GM21447 (cell line): ENCODE measurements around the gene CHST11.

Source experiments
- ATAC-seq: cut with Tn5 transposase; IDR thresholded peaks from one replicate; pipeline ENCODE4 v1.9.1; 2021; ENCODE audit not compliant: unreplicated experiment

The CHST11 gene

DNA sequence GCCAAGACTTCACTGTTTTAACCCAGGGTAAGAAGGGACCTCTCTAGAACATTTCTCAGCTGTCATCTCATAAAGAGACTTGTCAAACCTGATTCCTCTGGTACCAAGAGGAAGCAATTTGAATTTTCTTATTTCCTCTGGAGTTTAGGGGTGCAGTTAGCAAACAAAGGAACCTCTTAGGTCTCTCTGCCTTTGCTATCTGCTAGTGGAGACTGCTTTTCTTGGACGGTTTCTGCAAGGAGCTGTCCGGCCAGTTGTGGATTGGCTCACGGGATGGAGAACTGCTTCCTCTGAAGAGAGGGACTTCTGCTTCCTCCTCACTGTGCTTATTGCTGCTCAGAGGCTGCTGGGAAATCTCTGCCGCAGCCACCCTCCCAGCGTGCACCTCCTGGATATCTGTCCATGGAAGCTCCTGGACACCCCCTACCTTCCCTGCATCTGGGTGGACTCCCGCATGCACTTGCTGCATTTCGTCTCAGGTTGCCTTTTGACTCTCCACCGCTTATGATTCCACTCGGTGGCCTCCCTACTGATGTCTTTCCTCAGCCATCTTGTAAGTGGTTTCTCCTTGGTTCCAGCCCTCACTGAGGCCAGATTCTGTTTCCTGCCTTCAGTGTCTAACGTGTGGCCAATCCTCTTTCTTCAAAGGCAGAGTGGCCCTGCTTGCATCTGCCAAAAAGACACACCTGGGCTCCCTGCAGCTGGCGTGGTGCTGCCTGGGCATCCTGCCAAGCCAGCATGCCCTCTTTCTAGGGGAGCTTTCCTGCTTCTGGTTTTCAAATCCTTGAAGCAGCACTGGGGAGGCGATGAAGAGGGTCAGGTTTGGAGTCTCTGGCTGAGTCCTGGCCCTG lies 187.3 kb downstream of the CHST11 start:
- ATAC-seq: peak; percentile 36

- no peak for ATAC-seq
Observed at GRCh38 chr12:104648756-104649155, 192.0 kb downstream of the CHST11 start.

GRCh38 chr12:104649217-104649824 lies 192.6 kb downstream of the CHST11 start:
- ATAC-seq: no peak

DNA sequence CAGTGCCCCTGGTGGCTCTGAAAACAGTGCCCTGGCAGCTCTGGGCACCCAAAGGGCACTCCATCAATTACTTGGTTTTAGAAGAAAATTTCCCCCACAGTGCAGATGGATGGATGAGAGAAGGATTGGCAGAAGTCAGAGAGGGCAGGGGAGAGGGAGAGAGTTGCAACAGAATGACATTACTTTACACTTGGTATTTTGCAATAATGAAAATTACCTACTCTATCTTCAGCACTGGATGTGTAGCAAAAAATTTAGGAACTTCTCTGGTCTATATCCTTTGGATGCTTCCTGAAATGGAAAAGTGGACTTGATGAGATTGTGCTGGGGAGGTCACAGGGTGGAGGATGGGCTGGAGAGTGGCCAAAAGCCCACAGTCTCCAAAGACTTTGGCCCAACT lies 193.2 kb downstream of the CHST11 start:
- no peak for ATAC-seq

GRCh38 chr12:104650541-104650940 lies 193.8 kb downstream of the CHST11 start:
- ATAC-seq: no peak

- ATAC-seq: no peak
Observed at GRCh38 chr12:104651811-104652210, 195.1 kb downstream of the CHST11 start.

DNA sequence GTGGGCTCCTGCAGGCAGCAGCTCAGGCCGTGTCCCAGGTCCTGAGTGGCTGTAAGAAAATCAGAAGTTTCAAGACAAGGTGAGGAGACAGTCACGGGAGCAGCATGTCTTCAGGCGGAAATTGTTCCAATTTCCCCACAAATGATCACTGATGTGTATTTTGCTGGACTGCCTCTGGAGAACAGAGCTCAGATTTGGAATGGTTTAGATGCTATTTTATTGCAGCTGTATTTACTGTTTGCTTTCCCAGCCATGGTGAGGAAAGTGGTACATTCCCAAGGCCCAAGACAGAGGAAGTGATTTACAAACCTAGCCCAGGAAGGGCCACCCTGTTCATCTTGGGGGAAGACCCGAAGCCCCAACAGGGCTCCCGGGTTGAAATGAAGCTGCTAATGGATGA lies 195.6 kb downstream of the CHST11 start:
- no peak for ATAC-seq

- ATAC-seq: no peak
Observed at GRCh38 chr12:104652910-104653309, 196.2 kb downstream of the CHST11 start.

- ATAC-seq: no peak
Observed at GRCh38 chr12:104653730-104654664, 197.2 kb downstream of the CHST11 start.

DNA sequence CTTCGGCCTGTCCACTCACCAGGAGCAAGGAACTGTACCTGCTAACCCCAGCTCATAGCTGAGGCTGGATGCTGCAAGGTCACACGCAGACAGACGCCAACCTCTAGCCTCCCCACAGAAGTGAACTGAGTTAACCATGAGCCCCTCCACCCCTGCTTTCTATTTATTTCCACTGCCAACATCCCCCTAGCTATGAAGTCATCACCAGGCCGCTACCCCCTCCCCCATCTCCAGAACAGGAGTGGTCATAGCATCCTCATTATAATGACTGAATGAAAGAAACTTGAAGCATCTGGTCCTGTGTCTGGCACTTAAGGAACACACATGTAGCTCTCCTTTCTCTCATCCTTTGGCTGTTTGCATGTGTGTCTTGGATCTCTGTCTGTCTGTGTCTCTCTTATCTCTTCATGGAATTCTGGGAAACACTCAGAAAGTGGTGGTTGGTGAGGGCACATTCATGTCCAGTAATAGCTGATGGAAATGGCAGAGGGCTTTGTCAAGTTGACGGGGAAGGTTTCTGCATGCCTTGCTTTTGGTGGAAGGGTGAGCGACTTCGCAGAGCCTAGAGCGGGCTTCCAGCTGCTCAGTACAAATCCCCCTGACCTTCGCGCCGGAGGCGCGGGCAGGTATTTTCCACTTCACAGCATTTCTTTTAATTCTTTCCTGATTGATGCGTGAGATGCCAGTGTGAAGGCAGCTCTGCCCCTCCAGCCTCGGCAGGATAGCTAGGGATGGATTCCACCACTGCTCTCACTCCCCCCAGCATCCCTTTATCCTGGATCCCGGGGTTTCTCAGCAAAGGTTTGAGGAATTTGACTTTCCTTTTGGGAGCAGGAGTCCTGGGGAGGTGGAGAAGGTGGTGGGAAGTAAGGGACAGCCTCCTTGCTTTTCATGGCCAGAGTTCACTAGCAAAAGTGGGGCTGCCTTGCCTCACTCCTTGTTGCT lies 198.2 kb downstream of the CHST11 start:
- no peak for ATAC-seq

- no peak for ATAC-seq
Observed at GRCh38 chr12:104656383-104656782, 199.6 kb downstream of the CHST11 start.

- no peak for ATAC-seq
Observed at GRCh38 chr12:104656921-104657320, 200.2 kb downstream of the CHST11 start.

DNA sequence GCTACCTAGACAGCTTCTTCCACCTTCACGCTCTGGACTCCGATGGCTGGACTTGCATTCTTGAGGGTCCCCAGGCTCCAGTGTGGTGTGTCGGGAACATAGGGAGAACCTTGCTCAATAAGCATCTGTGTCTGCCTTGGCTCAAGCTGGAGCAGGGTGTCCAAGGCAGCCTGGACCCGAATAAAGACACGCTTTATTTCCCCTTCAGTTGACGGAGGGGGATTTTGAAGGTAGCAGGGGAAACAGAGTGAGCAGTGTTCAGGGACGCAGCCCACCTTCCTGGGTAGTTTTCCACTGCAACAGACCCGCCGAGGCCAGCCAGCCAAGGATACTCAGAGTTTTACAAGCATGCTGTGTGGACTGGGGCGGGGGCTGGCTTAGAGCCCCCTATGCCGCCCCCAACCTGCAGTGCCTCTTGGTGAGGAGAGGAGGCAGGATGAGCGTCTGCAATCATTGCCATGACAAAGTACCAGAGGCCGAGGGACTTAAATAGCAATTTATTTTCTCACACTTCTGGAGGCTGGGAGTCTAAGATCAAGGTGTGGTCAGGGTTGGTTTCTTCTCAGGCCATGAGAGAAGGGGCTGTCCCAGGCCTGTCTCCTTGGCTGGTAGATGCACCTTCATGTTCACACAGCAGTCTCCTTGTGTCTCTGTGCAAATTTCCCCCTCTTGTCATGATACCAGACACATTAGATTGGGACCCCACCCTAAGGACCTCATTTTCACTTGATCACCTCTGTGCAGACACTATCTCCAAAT lies 201.2 kb downstream of the CHST11 start:
- ATAC-seq: no peak

- ATAC-seq: no peak
Observed at GRCh38 chr12:104659058-104659457, 202.3 kb downstream of the CHST11 start.

GRCh38 chr12:104662203-104662602 lies 205.5 kb downstream of the CHST11 start:
- ATAC-seq: no peak

GRCh38 chr12:104662908-104663307 lies 206.2 kb downstream of the CHST11 start:
- no peak for ATAC-seq

- no peak for ATAC-seq
Observed at GRCh38 chr12:104664351-104664750, 207.6 kb downstream of the CHST11 start.

GRCh38 chr12:104665296-104665695 lies 208.5 kb downstream of the CHST11 start:
- no peak for ATAC-seq

- no peak for ATAC-seq
Observed at GRCh38 chr12:104667139-104667538, 210.4 kb downstream of the CHST11 start.

- no peak for ATAC-seq
Observed at GRCh38 chr12:104668274-104668718, 211.5 kb downstream of the CHST11 start.
